ENCODE results near the gene NME3.

The NME3 gene

GRCh38 chr16:1794221-1794871, 23.0 kb upstream of the NME3 start:
- Histone ChIP-seq H3K27me3 (replicated peaks; ENCODE audit: control insufficient read depth, insufficient read depth, low read length, poor library complexity, severe bottlenecking) (no peaks in the 10 kb centered on the region), H3K36me3 (ENCODE audit: control insufficient read depth, insufficient read depth, low read length) (peaks cover 11% of the 10 kb centered on the region), H3K27ac (ENCODE audit: insufficient read depth, low read length, poor library complexity, severe bottlenecking) (no peak overlapping the region), H3K4me3 (ENCODE audit: insufficient read depth, low read depth, low read length, poor library complexity, severe bottlenecking) (no peak overlapping the region), H3K4me1 (ENCODE audit: control insufficient read depth, insufficient read depth, low read length, poor library complexity, severe bottlenecking) (no peaks in the 10 kb centered on the region), H3K9me3 (ENCODE audit: control insufficient read depth, low read length) (no peaks in the 10 kb centered on the region)
- DNase-seq, result no peak

GRCh38 chr16:1793578-1794220, 22.4 kb upstream of the NME3 start, which contains the start of gene IGFALS:
Gene IGFALS (minus strand): TSS chr16:1793705. CDS start chr16:1793652, 53 bp downstream.
- Histone ChIP-seq H3K27me3 (replicated peaks; ENCODE audit: control insufficient read depth, insufficient read depth, low read length, poor library complexity, severe bottlenecking) (no peaks in the 10 kb centered on the region), H3K4me1 (ENCODE audit: control insufficient read depth, insufficient read depth, low read length, poor library complexity, severe bottlenecking) (no peaks in the 10 kb centered on the region), H3K9me3 (ENCODE audit: control insufficient read depth, low read length) (no peaks in the 10 kb centered on the region), H3K36me3 (ENCODE audit: control insufficient read depth, insufficient read depth, low read length) (peaks cover 18% of the 10 kb centered on the region), H3K27ac (ENCODE audit: insufficient read depth, low read length, poor library complexity, severe bottlenecking) (no peak within 1 kb of the TSS), H3K4me3 (ENCODE audit: insufficient read depth, low read depth, low read length, poor library complexity, severe bottlenecking) (no peak within 1 kb of the TSS)
- no peak for DNase-seq

GRCh38 chr16:1792836-1793577, 21.7 kb upstream of the NME3 start:
- Histone ChIP-seq H3K4me3 (ENCODE audit: insufficient read depth, low read depth, low read length, poor library complexity, severe bottlenecking) (no peak overlapping the region), H3K27me3 (replicated peaks; ENCODE audit: control insufficient read depth, insufficient read depth, low read length, poor library complexity, severe bottlenecking) (no peaks in the 10 kb centered on the region), H3K9me3 (ENCODE audit: control insufficient read depth, low read length) (no peaks in the 10 kb centered on the region), H3K36me3 (ENCODE audit: control insufficient read depth, insufficient read depth, low read length) (peaks cover 24% of the 10 kb centered on the region), H3K27ac (ENCODE audit: insufficient read depth, low read length, poor library complexity, severe bottlenecking) (no peak overlapping the region), H3K4me1 (ENCODE audit: control insufficient read depth, insufficient read depth, low read length, poor library complexity, severe bottlenecking) (no peaks in the 10 kb centered on the region)
- no peak for DNase-seq

- H3K4me3 ChIP-seq (ENCODE audit: insufficient read depth, low read depth, low read length, poor library complexity, severe bottlenecking), result no peak overlapping the region
- no peak overlapping the region for H3K27ac ChIP-seq (ENCODE audit: insufficient read depth, low read length, poor library complexity, severe bottlenecking)
- no peaks in the 10 kb centered on the region for H3K4me1 ChIP-seq (ENCODE audit: control insufficient read depth, insufficient read depth, low read length, poor library complexity, severe bottlenecking)
- no peaks in the 10 kb centered on the region for H3K27me3 ChIP-seq (replicated peaks; ENCODE audit: control insufficient read depth, insufficient read depth, low read length, poor library complexity, severe bottlenecking)
- peaks cover 32% of the 10 kb centered on the region for H3K36me3 ChIP-seq (ENCODE audit: control insufficient read depth, insufficient read depth, low read length)
- DNase-seq, result no peak
- no peaks in the 10 kb centered on the region for H3K9me3 ChIP-seq (ENCODE audit: control insufficient read depth, low read length)
These were observed 20.8 kb upstream of the NME3 start for GRCh38 chr16:1791943-1792812.

GRCh38 chr16:1791256-1791942, 20.1 kb upstream of the NME3 start:
- H3K4me3 ChIP-seq (ENCODE audit: insufficient read depth, low read depth, low read length, poor library complexity, severe bottlenecking), result no peak overlapping the region
- DNase-seq, result no peak
- peaks cover 38% of the 10 kb centered on the region for H3K36me3 ChIP-seq (ENCODE audit: control insufficient read depth, insufficient read depth, low read length)
- no peaks in the 10 kb centered on the region for H3K27me3 ChIP-seq (replicated peaks; ENCODE audit: control insufficient read depth, insufficient read depth, low read length, poor library complexity, severe bottlenecking)
- H3K4me1 ChIP-seq (ENCODE audit: control insufficient read depth, insufficient read depth, low read length, poor library complexity, severe bottlenecking), result no peaks in the 10 kb centered on the region
- H3K27ac ChIP-seq (ENCODE audit: insufficient read depth, low read length, poor library complexity, severe bottlenecking), result no peak overlapping the region
- H3K9me3 ChIP-seq (ENCODE audit: control insufficient read depth, low read length), result no peaks in the 10 kb centered on the region

GRCh38 chr16:1790611-1791255, 19.4 kb upstream of the NME3 start:
- no peak overlapping the region for H3K4me3 ChIP-seq (ENCODE audit: insufficient read depth, low read depth, low read length, poor library complexity, severe bottlenecking)
- H3K36me3 ChIP-seq (ENCODE audit: control insufficient read depth, insufficient read depth, low read length), result peaks cover 39% of the 10 kb centered on the region
- no peak overlapping the region for H3K27ac ChIP-seq (ENCODE audit: insufficient read depth, low read length, poor library complexity, severe bottlenecking)
- no peaks in the 10 kb centered on the region for H3K27me3 ChIP-seq (replicated peaks; ENCODE audit: control insufficient read depth, insufficient read depth, low read length, poor library complexity, severe bottlenecking)
- H3K9me3 ChIP-seq (ENCODE audit: control insufficient read depth, low read length), result no peaks in the 10 kb centered on the region
- DNase-seq, result no peak
- no peaks in the 10 kb centered on the region for H3K4me1 ChIP-seq (ENCODE audit: control insufficient read depth, insufficient read depth, low read length, poor library complexity, severe bottlenecking)

GRCh38 chr16:1790261-1790610, 18.9 kb upstream of the NME3 start:
- no peak overlapping the region for H3K4me3 ChIP-seq (ENCODE audit: insufficient read depth, low read depth, low read length, poor library complexity, severe bottlenecking)
- no peaks in the 10 kb centered on the region for H3K9me3 ChIP-seq (ENCODE audit: control insufficient read depth, low read length)
- no peak overlapping the region for H3K27ac ChIP-seq (ENCODE audit: insufficient read depth, low read length, poor library complexity, severe bottlenecking)
- H3K4me1 ChIP-seq (ENCODE audit: control insufficient read depth, insufficient read depth, low read length, poor library complexity, severe bottlenecking), result no peaks in the 10 kb centered on the region
- H3K27me3 ChIP-seq (replicated peaks; ENCODE audit: control insufficient read depth, insufficient read depth, low read length, poor library complexity, severe bottlenecking), result no peaks in the 10 kb centered on the region
- H3K36me3 ChIP-seq (ENCODE audit: control insufficient read depth, insufficient read depth, low read length), result peaks cover 39% of the 10 kb centered on the region
- no peak for DNase-seq

- Histone ChIP-seq H3K4me1 (ENCODE audit: control insufficient read depth, insufficient read depth, low read length, poor library complexity, severe bottlenecking) (no peaks in the 10 kb centered on the region), H3K27ac (ENCODE audit: insufficient read depth, low read length, poor library complexity, severe bottlenecking) (no peak overlapping the region), H3K4me3 (ENCODE audit: insufficient read depth, low read depth, low read length, poor library complexity, severe bottlenecking) (no peak overlapping the region), H3K36me3 (ENCODE audit: control insufficient read depth, insufficient read depth, low read length) (peaks cover 39% of the 10 kb centered on the region), H3K9me3 (ENCODE audit: control insufficient read depth, low read length) (no peaks in the 10 kb centered on the region), H3K27me3 (replicated peaks; ENCODE audit: control insufficient read depth, insufficient read depth, low read length, poor library complexity, severe bottlenecking) (no peaks in the 10 kb centered on the region)
- DNase-seq, result no peak
These were observed 18.3 kb upstream of the NME3 start for GRCh38 chr16:1789643-1790045.

GRCh38 chr16:1788708-1789100, 17.4 kb upstream of the NME3 start:
- peaks cover 39% of the 10 kb centered on the region for H3K36me3 ChIP-seq (ENCODE audit: control insufficient read depth, insufficient read depth, low read length)
- no peaks in the 10 kb centered on the region for H3K9me3 ChIP-seq (ENCODE audit: control insufficient read depth, low read length)
- H3K4me1 ChIP-seq (ENCODE audit: control insufficient read depth, insufficient read depth, low read length, poor library complexity, severe bottlenecking), result no peaks in the 10 kb centered on the region
- no peak for DNase-seq
- H3K27me3 ChIP-seq (replicated peaks; ENCODE audit: control insufficient read depth, insufficient read depth, low read length, poor library complexity, severe bottlenecking), result no peaks in the 10 kb centered on the region
- no peak overlapping the region for H3K4me3 ChIP-seq (ENCODE audit: insufficient read depth, low read depth, low read length, poor library complexity, severe bottlenecking)
- no peak overlapping the region for H3K27ac ChIP-seq (ENCODE audit: insufficient read depth, low read length, poor library complexity, severe bottlenecking)

Data from effector memory CD4-positive, alpha-beta T cell (primary cell).